ENCODE results near the gene LMAN1L.

- TF ChIP-seq CTCF (IDR thresholded peaks at IDR 0.05; ENCODE audit: low read depth, low read length, poor library complexity, severe bottlenecking) (no peak), EZH2phosphoT487 (IDR thresholded peaks at IDR 0.05; ENCODE audit: borderline replicate concordance, low read length) (no peak)
Measured at GRCh38 chr15:74807282-74807681, 5.4 kb upstream of the LMAN1L start.

All from DOHH2 (cell line).